ENCODE measurements around the gene HPN.

The HPN gene

GRCh38 chr19:35000647-35001501 is 40.6 kb upstream of the HPN start (continued):
- TF ChIP-seq ZNF274 (IDR thresholded peaks at IDR 0.05; ENCODE audit: low read length) (no peak), ZNF274 (tag by site-specific recombination; IDR thresholded peaks at IDR 0.05; ENCODE audit: borderline replicate concordance) (no peak), ZNF514 (tag by site-specific recombination; IDR thresholded peaks at IDR 0.05) (no peak), ZNF777 (tag by site-specific recombination; IDR thresholded peaks at IDR 0.05; ENCODE audit: borderline replicate concordance) (no peak), ZFP37 (tag by site-specific recombination; IDR thresholded peaks at IDR 0.05) (0 out of 2 replicates have a peak, but pooled peaks have one; percentile 50), SETDB1 (IDR thresholded peaks at IDR 0.05; ENCODE audit: insufficient read length, low read length) (no peak), ZNF561 (tag by site-specific recombination; IDR thresholded peaks at IDR 0.05; ENCODE audit: borderline replicate concordance) (no peak; the same call in 1 of the 2 replicates), PBX3 (CRISPR knock-in tag; IDR thresholded peaks at IDR 0.05) (no peak), ZNF416 (tag by site-specific recombination; IDR thresholded peaks at IDR 0.05) (no peak), ZNF354C (tag by site-specific recombination; IDR thresholded peaks at IDR 0.05; ENCODE audit: borderline replicate concordance, low read depth) (no peak), ZNF664 (tag by site-specific recombination; IDR thresholded peaks at IDR 0.05) (no peak), FEZF1 (tag by site-specific recombination; IDR thresholded peaks at IDR 0.05) (no peak), ZNF623 (tag by site-specific recombination; IDR thresholded peaks at IDR 0.05) (no peak), ATF2 (tag by site-specific recombination; IDR thresholded peaks at IDR 0.05; ENCODE audit: low read depth) (no peak), ZNF10 (tag by site-specific recombination; IDR thresholded peaks at IDR 0.05) (no peak), ZNF155 (tag by site-specific recombination; IDR thresholded peaks at IDR 0.05) (no peak), CTCF (tag by site-specific recombination; IDR thresholded peaks at IDR 0.05) (no peak), ZFP69B (tag by site-specific recombination; IDR thresholded peaks at IDR 0.05) (no peak), HOXC10 (CRISPR knock-in tag; IDR thresholded peaks at IDR 0.05) (no peak), PRDM10 (tag by site-specific recombination; IDR thresholded peaks at IDR 0.05) (0 out of 2 replicates have a peak, but pooled peaks have one; percentile 15), ZNF449 (tag by site-specific recombination; IDR thresholded peaks at IDR 0.05) (no peak), ZNF302 (tag by site-specific recombination; IDR thresholded peaks at IDR 0.05; ENCODE audit: low read depth) (no peak), KLF9 (tag by site-specific recombination; IDR thresholded peaks at IDR 0.05; ENCODE audit: low read depth) (peak; percentile 63), HOXA7 (CRISPR knock-in tag; IDR thresholded peaks at IDR 0.05; ENCODE audit: borderline replicate concordance) (no peak), ZNF677 (tag by site-specific recombination; IDR thresholded peaks at IDR 0.05) (peak; percentile 38; the same call in 1 of the 2 replicates), ZNF214 (tag by site-specific recombination; IDR thresholded peaks at IDR 0.05; ENCODE audit: borderline replicate concordance) (no peak), ZNF157 (tag by site-specific recombination; IDR thresholded peaks at IDR 0.05) (no peak), ZNF830 (tag by site-specific recombination; IDR thresholded peaks at IDR 0.05; ENCODE audit: low read depth) (no peak), BCL6B (tag by site-specific recombination; IDR thresholded peaks at IDR 0.05) (no peak)
